Measurements from ENCODE around the gene TRIM29.

The TRIM29 gene

DNA sequence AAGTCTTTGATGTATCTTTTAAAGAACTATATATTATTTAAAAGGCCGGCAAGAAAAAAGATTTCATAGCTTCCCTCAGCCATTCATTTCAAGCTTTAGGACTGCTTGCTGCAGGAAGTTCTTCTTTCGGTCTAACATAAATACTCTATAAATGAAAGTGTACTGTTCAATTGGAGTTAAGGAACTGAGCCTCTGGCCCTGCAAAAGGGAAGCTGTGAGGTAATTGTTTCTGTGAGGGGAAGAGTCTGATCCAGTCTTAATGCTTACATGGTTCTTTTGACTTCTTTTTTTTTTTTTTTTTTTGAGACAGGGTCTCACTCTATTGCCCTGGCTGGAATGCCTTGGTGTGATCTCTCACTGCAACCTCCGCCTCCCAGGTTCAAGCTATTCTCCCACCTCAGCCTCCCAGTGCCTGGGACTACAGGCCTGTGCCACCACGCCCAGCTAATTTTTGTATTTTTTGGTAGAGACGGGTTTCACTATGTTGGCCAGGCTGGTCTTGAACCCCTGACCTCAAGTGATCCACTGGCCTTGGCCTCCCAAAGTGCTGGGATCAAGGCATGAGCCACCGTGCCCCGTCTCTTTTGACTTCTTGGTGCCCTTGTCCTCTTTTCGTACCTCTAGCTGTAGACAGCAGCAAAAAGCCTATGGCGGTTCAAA is 4.7 kb upstream of the TRIM29 start:
- no peak overlapping the region for H3K4me3 ChIP-seq (ENCODE audit: low read length)
- DNase-seq (ENCODE audit: low read depth): no peak
- TF ChIP-seq, protein P1, sequence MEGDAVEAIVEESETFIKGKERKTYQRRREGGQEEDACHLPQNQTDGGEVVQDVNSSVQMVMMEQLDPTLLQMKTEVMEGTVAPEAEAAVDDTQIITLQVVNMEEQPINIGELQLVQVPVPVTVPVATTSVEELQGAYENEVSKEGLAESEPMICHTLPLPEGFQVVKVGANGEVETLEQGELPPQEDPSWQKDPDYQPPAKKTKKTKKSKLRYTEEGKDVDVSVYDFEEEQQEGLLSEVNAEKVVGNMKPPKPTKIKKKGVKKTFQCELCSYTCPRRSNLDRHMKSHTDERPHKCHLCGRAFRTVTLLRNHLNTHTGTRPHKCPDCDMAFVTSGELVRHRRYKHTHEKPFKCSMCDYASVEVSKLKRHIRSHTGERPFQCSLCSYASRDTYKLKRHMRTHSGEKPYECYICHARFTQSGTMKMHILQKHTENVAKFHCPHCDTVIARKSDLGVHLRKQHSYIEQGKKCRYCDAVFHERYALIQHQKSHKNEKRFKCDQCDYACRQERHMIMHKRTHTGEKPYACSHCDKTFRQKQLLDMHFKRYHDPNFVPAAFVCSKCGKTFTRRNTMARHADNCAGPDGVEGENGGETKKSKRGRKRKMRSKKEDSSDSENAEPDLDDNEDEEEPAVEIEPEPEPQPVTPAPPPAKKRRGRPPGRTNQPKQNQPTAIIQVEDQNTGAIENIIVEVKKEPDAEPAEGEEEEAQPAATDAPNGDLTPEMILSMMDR (conservative IDR thresholded peaks at IDR 0.05; ENCODE audit: low read depth, low read length): no peak

DNA sequence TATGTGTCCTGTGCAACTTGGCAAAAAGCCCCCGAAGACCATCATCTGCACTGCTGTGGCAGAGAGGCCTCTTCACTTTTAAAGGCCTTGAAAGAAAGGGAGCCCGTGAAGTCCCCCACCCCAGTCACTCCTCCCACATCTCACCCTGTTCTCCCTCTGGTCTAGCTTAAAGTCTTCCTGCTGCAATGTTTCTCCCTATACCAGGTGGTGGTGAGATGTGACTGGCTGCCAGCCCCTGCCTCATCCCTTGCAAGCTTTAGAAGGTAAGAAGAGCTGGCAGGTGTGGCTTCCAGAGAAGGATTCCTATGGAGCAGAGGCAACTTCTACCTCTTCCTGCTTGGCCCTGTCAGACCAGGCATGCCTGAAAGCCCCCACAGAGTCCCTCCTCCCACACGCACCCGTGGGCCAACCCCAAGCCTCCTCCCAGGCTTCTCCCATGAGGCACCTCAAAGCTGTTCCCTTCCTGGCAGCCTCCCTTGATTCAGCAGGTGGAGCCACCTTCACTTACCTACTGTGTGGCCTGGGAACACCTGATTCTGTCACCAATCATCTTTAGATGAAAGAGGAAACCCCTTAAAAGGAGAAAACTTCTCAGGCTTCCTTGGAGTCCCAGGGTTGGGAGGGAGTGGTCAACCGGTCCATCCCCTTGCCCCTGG is 4.0 kb upstream of the TRIM29 start:
- TF ChIP-seq, protein P1 (conservative IDR thresholded peaks at IDR 0.05; ENCODE audit: low read depth, low read length): no peak
- DNase-seq (ENCODE audit: low read depth): no peak
- H3K4me3 ChIP-seq (ENCODE audit: low read length): no peak overlapping the region

DNA sequence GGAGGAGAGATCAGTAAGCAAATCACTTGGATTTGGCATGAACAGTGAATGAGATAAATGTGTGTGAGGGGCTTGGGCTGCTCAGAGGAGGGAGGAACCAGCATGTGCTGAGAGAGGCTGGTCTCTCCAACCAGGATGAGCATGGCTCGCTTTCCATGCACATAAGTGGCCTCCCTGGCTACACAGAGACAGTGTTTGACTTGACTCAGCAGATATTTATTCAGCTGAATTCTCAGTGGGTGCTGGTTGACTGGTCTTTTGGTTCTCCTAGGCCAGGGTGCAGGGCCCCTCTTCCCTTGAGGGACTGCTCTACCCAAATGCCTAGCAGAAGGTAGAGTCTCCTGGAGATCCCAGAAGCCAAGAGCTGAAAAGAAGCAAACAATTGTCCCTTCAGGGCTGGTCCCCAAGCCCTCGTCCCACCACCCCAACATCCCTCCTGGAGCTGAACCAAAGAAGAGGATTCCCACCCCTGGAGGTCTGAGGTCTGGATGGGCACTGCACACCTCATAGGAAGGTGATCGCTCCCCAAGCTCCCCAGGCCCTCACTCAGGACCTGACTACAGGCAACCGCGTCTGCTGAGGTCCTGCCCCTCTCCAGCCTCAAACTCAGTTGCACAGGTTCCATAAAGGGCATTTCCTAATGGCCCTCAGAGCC is 3.3 kb upstream of the TRIM29 start:
- H3K4me3 ChIP-seq (ENCODE audit: low read length): no peak overlapping the region
- no peak for DNase-seq (ENCODE audit: low read depth)
- TF ChIP-seq, protein P1 (conservative IDR thresholded peaks at IDR 0.05; ENCODE audit: low read depth, low read length): no peak

DNA sequence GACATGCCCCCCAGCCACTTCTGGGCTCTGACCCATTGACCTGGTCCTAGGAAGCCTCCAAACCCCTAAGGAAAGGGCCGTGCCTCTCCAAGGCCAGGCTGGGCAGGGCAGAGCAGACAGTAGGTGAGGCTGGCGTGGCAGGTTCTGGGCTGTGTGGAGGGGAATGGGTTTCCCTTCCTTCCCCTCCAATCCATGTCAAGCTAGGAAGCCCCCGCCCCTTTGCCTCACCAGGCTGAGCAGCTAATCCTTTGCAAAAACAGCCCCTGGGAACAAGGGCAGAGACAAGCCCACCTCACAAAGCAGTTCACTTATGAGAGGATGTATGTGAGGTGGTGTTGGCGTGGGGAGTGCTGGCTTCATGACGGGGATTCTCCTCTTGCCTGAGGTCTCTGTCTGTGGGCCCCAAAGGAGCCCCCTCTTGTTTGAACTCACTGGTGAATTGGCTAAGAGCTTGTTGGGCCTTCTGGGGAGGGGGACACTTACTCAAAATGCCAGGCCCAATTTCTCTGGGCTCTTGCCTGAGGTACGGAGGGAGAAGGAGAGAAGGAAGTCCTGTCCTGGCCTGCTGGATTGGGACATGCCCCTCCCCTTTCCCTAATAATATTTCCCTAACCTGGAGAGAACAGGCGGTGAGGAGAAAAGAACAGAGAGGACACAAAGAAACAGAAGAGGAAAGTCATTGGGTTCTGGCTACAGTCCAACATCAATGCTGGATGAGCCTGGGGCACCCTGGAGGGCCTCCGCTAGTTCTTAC is 1.6 kb upstream of the TRIM29 start:
- TF ChIP-seq, protein P1 (conservative IDR thresholded peaks at IDR 0.05; ENCODE audit: low read depth, low read length): no peak
- DNase-seq (ENCODE audit: low read depth): no peak
- H3K4me3 ChIP-seq (ENCODE audit: low read length): no peak overlapping the region

DNA sequence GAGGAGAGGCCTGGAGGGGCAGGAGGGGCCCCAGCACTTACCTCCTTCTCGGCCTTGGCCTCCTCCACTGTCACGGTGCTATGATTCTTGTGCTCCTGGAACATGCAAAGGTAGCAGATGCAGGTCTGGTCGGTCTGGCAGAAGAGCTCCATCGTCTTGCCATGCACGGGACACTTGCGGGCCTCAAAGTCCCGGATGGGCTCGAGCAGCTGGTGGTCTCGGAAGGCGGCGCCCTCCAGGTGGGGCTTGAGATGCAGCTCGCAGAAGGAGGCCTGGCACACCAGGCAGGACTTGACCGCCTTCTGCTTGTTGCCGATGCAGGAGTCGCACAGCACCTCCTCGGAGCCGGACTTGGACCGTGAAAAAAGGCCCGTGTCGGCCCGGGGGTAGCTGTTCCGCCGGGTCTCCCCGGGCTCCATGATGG is 714 bp downstream of the TRIM29 start:
- DNase-seq (ENCODE audit: low read depth): no peak

DNA sequence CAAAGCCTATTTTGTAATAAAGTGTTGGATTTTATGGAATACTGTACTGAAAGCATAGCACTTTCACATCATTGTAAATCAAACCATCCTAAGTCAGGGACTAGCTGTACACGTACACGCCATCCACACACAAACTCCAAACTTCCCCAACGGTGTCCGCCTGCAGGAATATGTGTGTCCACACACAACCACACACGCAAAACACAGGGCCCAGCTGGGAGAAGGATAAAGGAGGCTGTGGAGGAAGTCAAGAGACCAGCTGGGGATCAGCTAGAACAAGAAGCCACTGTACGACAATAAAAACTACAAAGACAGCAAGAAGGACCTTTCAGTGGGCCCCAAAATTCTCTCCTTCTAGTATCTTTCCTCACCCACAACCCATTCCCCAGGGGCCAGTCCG is 1.6 kb downstream of the TRIM29 start:
- no peak overlapping the region for H3K4me3 ChIP-seq (ENCODE audit: low read length)
- DNase-seq (ENCODE audit: low read depth): no peak
- TF ChIP-seq, protein P1 (conservative IDR thresholded peaks at IDR 0.05; ENCODE audit: low read depth, low read length): no peak

More for the DNA sequence above, 714 bp downstream of the TRIM29 start:
- TF ChIP-seq, protein P1 (conservative IDR thresholded peaks at IDR 0.05; ENCODE audit: low read depth, low read length): no peak
- H3K4me3 ChIP-seq (ENCODE audit: low read length): no peak overlapping the region

Measured in retinal pigment epithelial cell (primary cell).